GM18502 (cell line): ENCODE results near the gene C1QTNF5.

ENCODE experiments used
- ATAC-seq: cut with Tn5 transposase; IDR thresholded peaks from one replicate; pipeline ENCODE4 v1.9.1; 2021; ENCODE audit warnings: mild to moderate bottlenecking; ENCODE audit not compliant: unreplicated experiment, poor library complexity

The C1QTNF5 gene

DNA sequence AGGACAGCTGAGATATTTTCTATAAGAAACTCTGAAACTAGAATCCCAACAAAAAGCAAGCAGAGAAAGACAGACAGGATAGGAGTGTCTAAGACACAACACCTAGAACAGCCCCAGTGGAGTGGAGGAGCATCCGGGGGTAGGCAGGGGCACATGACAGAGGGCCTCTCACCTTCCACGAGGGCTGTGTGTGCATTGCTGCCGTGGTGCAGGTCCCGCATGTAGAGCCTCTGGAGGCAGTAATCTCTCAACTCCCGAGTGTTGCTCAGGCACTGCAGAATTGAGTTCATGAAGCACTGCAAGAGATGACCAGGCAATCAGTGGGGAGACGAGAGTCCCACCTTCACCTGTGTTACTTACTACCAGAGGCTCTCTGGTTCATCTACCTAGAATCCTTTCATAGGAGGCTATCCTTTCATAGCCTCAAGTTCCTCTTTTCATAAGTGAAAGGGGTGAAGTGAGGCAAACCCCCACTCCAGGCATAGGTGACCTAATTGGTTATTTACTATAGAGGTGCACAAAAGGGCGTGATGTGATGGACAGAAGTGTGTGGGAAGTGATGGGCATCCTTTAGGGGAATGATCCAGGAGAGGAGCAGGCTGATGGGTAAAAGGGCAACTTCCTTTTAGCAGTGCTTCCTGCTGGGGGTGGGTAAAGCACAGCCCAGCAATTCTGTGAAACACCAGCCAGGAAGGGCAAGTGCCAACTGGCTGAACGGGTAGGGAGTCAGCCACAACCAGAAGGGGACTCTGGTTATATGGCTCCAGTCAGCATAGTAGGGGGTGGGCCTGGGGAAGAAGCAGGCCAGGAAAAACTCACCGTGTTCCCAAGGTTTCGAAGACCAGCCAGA is 18.9 kb upstream of the C1QTNF5 start:
- ATAC-seq, result no peak

DNA sequence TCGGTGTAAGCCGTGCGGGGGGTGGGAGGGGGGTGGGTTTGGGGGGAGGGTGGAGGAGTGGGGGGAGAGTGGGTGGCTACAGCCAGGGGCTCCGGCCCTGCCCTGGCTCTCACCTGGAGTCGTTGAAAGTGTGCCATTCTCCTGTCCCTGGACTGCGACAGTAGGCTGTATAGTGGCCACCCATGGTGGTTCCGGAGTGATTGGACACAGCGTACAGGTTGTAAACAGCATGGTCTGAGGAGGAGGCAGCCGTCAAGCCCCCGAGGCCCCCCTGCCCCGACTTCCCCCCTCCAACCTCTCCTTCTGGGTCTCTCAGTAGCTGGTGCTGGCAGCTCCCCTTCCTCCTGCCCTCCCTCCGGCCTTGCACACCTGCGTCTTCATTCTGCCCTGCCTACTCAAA is 16.4 kb upstream of the C1QTNF5 start:
- no peak for ATAC-seq

DNA sequence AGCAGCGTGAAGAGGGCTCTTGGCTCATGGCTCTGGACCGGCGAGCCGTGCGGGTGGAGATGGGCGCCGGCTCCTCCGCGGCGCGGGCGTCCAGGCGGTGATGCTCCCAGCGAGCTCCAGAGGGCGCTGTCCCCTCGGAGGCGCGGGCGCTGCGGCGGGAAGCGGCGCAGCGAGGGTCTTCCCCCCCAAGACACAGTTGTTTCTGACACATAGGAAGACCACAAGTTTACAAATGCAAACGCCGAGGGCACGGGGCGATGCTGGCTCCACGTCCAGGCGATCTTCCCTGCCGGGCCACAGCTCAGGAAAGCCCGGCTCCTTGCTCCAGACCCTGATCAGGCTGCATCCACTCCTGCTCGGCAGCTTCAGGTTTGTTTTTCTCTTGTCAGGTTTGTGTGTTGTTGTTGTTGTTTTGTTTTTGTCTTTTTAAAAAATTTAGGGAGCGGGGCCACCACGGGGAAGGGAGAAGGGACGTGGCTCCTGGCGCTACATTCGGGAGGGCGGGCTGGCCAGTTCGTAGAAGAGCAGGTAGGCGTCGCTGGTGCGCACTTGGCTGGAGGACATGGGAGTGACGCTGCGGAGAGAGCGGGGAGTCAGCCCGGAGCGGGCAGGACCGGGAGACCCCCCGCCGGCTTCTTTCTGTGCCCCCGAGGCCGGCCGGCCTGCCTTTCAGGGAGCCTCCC is 15.8 kb upstream of the C1QTNF5 start:
- peak; percentile 81 for ATAC-seq

DNA sequence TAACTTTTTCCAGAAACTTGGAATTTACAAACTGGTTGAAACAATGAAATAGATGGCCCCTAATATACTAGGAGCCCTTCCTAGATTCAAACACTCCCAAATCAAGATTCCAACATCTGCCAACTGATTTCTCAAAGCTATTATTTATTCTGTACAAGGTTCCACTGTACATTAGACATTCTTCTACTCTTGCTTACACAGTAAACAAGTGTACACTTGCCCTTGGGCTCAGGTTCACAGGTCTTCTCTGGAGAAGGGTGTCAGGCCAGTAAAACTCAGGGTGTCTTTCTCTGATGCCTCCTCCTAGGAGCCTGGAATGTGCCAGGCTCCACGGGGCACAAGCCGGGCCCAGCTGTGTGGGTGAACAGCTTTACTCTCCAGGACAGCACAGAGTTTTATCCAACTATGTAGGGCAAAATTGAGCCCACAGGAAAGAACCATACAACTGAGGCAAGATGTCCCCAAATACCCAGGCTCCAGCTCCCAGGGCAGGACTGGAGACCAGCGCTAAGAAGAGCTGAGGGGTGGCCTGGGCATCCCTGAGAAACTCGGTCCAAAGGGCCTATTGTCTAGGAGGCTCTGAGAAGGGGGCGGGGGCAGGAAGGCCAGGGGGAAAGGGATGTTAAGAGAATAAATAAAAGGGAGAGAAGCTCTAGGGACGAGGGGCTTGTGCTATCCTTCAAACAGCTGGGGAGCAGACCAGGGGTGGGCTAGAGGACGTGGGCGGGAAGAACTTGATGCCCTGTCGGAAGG is 14.6 kb upstream of the C1QTNF5 start:
- no peak for ATAC-seq

DNA sequence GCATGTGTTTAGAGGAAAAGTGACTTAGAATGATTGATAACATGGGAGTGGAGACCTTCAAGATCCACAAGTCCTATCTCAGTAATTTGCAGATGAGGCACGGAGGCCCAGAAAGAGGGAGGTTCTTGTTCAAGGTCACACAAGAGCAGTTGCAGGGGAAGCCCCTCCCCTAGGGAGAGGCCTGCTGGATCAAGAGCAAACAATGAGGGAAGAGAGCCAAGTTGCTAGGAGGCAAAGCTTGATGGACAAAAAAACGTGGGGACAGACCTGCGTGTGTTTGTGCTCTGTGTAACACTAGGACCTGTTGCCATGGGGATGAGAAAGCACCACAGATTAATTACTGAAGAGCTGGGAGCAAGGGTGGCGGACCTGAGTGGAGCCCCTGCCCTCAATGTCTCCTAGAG is 12.2 kb upstream of the C1QTNF5 start:
- ATAC-seq, result no peak

DNA sequence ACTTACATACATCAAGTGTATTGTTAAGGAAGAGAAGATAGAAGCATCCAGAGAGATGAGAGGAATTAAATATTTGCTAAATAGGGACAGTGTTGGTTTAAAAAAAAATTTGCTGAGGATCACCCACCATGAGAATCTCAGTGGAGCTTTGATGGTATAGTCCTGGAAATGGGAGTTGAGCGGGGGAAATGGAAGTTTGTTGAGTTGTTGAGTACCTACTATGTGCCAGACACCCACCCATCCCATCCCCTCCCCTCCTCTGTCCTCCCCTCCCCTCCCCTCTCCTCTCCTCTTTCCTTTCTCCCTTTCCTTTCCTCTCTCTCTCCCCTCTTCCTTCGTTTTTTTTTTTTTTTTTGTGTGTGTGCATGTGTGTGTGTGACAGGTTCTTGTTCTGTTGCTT is 10.5 kb upstream of the C1QTNF5 start:
- ATAC-seq, result no peak

DNA sequence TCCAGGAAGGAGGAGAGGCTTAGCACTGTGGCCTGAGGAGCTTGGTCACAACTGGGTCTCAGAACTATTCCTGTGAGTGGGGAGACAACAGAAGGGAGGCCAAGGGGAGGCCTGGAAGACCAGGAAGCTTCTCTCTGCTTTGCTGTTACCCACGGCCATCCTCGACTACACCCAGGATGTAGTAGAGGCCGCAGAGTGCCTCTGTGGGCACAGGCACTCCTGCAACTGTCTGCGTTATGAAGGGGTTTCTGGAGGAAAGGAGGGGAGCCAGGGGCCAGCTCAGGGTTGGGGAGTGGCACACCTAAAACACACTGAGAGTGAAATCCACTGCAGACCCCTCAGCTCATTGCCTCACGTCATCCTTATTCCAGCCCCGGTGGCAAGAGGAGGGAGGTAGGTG is 9.6 kb upstream of the C1QTNF5 start:
- no peak for ATAC-seq

DNA sequence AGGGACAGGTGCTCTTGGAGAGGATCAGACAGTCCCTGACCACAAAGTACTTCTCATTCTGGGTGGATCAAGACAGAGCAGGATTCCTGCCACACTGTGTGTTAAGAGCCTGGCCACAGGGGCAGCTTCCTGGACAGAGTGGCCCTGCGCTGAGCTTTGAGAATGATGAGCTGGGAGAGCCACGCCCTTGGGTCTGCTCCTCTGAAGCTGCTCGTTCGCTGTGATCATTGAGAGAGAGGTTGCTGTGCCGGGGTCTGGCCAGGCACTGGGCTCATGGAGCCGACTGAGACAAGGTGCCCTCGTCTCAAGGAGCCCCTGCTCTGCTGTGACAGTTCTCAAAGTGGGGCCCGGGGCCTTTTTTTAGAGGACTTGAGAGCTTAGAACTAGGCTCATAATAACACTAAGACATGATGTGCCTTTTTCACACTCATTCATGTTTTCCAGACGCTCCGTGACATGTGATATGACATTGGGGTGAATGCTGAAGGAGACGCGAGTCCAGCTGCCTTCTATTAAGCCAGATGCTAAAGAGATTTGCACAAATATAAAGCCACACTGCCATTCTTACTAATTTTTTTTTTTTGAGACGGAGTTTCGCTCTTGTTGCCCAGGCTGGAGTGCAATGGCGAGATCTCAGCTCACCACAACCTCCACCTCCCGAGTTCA is 7.4 kb upstream of the C1QTNF5 start:
- ATAC-seq, result no peak

DNA sequence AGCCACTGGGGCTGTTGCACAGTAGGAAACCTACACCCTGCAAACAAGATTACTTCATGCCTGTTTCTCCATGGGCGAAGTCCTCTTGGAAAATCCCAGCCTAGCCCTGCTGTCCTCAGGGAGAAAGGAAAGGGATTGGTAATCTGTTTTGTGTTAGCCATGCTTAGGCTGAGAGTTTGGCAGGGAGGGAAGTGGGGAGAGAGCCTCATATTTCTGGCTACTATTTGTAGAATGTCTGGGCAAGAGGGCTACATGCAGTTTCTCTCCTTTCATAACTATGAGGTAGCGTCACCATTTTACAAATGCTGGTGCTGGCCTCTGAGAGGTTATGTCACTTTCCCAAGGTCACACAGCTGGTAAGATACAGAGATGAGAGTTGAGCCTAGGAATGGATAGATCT is 6.6 kb upstream of the C1QTNF5 start:
- no peak for ATAC-seq

DNA sequence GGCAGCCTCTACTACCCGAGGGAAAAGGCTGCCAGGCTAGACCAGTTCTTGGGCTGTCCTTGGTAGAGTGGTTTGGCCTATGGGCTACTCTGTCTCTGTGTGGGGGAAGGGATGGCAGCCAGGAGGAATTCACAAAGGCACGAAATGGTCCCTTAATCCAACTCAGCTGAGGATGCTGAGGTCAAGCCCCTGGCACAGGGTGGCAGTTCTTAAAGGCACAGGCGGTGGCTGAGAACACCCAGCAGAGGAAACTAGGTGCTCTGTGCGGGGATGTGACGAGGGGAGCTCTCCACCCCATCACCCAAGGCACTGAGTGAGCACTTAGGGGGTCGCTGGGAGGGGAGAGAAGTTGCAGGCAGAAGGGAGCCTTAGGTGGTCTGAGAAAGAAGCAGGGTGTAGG is 5.9 kb upstream of the C1QTNF5 start, which contains the start of gene MFRP:
Gene MFRP, minus strand, starts transcription at position 101 of the 400 bp plus-strand sequence. CDS start 192 bp downstream, outside the sequence.
- ATAC-seq, result no peak

DNA sequence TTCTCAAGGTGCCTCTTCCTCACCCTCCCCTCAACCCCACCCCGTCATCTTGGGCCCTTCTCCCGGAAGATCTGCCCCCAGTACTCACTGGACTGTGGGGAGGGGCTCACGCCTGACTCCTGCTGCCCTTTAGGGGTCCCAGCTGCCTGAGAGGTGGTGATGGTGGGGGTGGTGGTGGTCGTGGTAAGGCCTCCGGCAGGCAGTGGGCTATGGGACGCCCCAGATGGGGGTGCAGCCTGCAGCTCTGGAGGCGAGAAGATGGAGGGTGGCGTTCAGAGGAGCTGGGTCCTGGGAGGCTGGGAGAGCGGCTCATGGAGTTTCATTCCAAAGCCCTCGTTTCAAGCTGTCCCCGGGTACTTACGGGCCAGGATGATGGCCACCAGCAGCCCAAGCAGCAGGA is 5.0 kb upstream of the C1QTNF5 start:
- ATAC-seq, result no peak

DNA sequence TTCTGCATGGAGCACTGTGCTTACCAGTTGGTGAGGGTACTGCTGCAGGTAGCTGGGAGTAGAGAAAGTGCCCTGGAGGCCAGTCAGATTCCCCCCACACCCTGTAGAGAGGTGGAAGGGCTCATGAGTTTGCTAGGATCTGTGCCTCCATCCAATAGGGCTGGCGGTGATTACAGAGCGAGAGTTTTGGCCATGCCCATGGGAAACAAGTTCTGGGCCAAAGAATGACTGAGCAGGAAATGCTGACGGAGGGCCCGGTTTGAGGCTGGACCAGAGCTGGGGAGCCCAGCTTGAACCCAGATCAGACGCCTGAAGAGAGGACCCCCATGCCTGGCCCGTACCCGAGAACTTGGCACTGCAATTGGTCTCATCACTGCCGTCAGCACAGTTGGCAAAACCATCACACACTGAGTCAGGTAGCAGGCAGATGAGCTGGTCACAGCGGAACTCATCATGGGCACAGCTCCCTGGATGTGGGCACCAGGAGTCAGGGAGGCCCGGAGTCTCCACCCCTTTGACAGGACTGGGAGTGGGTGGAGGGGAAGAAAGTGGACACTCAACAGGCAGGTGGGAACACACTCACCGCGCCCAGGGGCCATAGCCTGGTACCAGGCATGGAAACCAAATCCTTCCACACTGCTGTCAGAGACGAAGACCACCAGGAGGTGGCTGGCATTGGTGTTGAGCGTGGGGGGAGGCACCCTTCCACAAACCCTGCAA is 3.8 kb upstream of the C1QTNF5 start:
- ATAC-seq, result no peak

DNA sequence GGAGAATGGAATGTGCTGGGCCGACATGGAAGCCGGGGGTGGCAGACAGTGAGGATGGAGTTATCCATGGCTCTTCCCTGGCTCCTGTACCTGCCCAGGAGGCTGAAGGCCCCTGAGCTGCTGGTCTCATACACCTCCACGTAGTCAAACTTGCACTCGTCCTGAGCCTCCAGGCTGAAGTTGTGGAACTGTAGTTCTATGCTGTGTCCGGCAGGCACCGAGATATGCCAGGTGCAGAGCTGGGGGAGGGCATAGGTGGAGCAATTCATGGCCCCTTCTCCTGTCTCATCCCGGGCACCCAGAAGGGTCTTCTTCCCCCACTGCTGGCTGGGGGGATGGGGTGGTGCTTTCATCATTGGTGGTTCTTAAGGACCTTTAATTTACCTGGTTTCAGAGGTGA is 3.0 kb upstream of the C1QTNF5 start:
- ATAC-seq, result no peak

DNA sequence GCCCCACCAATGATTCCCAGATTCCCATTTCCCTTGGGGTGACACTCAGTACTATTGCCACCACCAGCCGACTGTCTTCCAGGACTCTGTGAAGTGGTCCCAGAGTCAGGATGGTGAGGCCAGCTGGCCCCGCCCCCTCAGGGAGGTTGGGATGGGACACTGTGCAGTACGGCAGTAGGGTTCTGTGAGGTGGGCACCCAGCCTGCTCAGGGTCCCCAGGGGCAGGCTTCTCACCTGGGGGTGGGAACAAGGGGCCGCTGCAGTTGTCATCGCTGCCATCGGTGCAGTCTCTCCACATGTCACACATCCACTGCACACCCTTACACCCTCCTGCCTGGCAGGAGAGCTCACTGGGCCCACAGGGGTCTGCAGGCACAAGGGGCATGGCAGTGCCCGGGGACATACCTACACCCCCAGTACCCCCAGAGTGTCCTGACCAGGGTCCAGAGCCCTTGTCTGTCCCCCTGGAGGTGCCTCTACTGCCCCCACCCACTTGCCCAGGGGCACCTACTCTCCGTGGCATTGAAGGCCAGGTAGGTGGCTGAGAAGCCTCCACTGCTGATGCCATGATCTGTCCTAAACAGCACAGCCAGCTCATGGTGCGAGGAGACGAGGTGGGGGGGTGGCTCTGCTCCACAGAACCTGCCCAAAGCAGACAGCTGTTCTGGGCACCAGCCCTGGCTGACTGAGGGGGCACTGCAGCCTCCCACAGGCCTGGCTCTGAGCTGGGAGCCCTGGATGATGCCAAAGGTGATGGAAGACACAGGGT is 1.9 kb upstream of the C1QTNF5 start:
- ATAC-seq, result no peak

DNA sequence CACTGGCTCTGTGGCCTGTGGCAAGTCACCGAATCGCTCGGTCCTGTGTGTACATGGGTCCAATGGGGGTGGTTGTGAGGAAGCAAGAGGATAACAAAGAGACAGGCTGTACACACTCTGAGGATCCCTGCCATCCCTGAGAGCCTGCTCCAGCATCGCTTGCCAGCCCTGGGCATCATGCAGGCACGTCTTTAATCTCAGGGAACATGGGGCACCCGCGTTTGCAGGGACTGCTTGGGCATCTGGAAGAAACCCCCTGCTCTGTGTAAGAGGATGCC is 1.3 kb upstream of the C1QTNF5 start:
- ATAC-seq, result no peak

DNA sequence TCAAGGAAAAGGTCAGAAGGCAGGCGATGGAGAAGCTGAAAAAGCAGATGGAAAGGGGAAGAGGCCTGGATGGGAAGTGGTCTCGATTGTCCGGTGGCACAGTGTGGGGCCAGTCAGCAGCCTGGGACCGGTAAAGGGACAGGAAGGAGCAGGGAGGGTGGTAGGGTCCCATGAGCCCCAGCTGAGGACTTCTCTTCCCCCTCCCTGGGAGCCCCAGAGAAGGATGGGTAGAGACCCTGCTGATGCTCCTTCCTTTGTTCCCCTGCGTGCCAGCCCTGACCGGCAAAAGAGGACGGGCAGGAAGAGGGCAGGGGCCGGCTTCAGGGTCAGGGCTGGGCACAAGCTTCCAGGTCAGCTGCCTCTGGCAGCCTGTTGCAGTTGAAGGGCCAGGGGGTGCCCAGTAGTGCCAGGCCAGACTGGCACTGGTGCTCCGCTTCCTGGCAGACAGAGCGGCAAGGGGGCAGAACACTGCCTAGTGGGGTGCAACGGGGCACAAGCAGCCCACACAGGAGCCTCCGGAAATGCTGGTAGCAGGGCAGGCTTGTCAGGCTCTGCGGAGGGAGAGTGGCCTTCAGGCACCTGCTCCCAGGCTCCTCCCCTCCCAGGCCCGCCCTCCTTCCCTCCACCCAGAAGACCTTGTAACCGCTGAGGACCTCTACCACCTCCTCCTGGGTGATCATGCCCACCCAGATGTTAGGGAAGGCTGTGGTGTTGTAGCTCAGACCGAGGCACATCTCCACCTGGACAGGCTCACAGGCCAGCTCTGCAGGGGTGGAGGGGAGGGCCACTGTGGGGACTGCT is 739 bp upstream of the C1QTNF5 start:
- ATAC-seq, result no peak

DNA sequence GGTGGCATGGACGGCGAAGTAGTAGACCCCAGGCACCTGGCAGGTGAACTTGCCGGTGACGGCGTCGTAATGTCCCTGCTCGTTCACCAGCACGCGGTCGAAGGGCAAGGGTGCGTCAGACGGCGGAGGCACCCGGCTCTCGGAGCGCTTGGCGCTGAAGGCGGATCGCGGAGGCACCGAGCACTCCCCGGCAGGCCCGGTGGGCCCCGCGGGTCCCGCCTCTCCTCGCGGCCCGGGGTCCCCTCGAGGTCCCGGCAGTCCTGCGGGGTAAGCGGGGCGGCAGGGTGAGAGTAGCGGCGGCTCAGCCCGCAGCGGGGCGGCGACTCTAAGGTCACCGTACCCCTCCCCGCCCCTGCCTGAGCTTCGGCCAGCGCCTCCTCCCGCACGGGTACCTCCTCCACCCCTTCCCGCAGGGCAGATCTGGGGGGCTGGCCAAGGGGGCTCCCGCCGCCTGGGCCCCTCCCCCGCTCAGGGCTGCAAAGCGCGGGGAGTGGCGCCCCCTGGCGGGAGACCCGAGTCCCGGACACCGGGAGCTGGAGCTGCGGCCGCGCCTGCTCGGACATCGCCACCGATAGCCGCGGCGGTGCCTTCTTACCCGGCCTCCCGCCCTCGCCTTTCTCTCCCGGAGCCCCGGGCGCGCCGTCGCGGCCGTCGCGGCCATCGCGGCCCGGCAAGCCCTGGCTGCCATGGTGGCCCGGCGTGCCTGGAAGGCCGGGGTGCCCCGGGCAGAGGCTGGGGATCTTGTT is 921 bp downstream of the C1QTNF5 start:
- ATAC-seq, result no peak
